Kidney epithelial cell (primary cell): ENCODE results near the gene MECP2. TPM values are rescaled to one million over a fixed set of nuclear protein-coding genes. Genes with fewer than 3 reads are reported as not detected.
A peak's percentile ranks its signal among the peaks of the same experiment; 100 is the strongest.
"Not testable (repeated sequence)": the region's sequence is repeated elsewhere in the genome, so short reads cannot be mapped to it uniquely, and the experiment has no call there.

Experiments
- DNase-seq: peaks from one replicate; pipeline ENCODE4 v3.0.0-alpha.2; 2010; ENCODE audit warnings: low read depth
- H3K27me3 ChIP-seq: 2 replicates; pipeline ENCODE4 v1.6.0; 2011; ENCODE audit warnings: low read length; ENCODE audit not compliant: control insufficient read depth, insufficient read depth
- H3K36me3 ChIP-seq: 2 replicates; pipeline ENCODE4 v1.5.1; 2011; ENCODE audit warnings: low read length; ENCODE audit not compliant: control insufficient read depth, insufficient read depth
- H3K4me3 ChIP-seq: 2 replicates; pipeline ENCODE4 v1.5.1; 2011; ENCODE audit warnings: low read depth, mild to moderate bottlenecking, control low read depth, low read length
- CTCF ChIP-seq: IDR thresholded peaks from 2 replicates; pipeline ENCODE4 v1.5.1; 2011; ENCODE audit warnings: mild to moderate bottlenecking, moderate library complexity, low read length, control low read depth, inconsistent platforms; ENCODE audit not compliant: insufficient read depth, poor library complexity, severe bottlenecking
- total RNA-seq: library from RNA; depleted of rRNA; stranded (reverse); fragments of >200 nt; gene quantifications from 2 replicates; pipeline ENCODE4 v1.2.3, GENCODE V29; 2015

MECP2 gene
- total RNA-seq, result 32.0 and 34.4 TPM in 2 replicates

- H3K27me3 ChIP-seq, result no peaks in the 10 kb centered on the region
- no peaks in the 10 kb centered on the region for H3K36me3 ChIP-seq
- TF ChIP-seq CTCF, result no peak
- H3K4me3 ChIP-seq, result peak within 1 kb of the TSS; percentile 60
- DNase-seq, result peak; percentile 37
These were observed at the start of gene MECP2 for GRCh38 chrX:154097589-154098541. TSS of gene MECP2 (minus strand) at chrX:154097717.

GRCh38 chrX:154144010-154144409 is 46.5 kb upstream of the MECP2 start, which contains the start of gene OPN1LW:
TSS of gene OPN1LW (plus strand) at chrX:154144243. CDS start at chrX:154144284, 41 bp downstream.
- H3K36me3 ChIP-seq, result not testable (repeated sequence)

GRCh38 chrX:154142950-154143745 is 45.6 kb upstream of the MECP2 start:
- Histone ChIP-seq H3K36me3 (no peaks in the 10 kb centered on the region), H3K27me3 (no peaks in the 10 kb centered on the region), H3K4me3 (no peak overlapping the region)
- DNase-seq, result no peak
- no peak for TF ChIP-seq CTCF

More at GRCh38 chrX:154144010-154144409, 46.5 kb upstream of the MECP2 start, which contains the start of gene OPN1LW:
- not testable (repeated sequence) for H3K27me3 ChIP-seq, H3K4me3 ChIP-seq, DNase-seq

- Histone ChIP-seq H3K36me3 (no peaks in the 10 kb centered on the region), H3K27me3 (no peaks in the 10 kb centered on the region), H3K4me3 (no peak overlapping the region)
- no peak for DNase-seq
- TF ChIP-seq CTCF, result no peak
These were observed 44.9 kb upstream of the MECP2 start for GRCh38 chrX:154142386-154142785.

- H3K4me3 ChIP-seq, result no peak overlapping the region
- H3K36me3 ChIP-seq, result no peaks in the 10 kb centered on the region
- no peak for DNase-seq
- H3K27me3 ChIP-seq, result no peaks in the 10 kb centered on the region
- no peak for TF ChIP-seq CTCF
These were observed 43.2 kb upstream of the MECP2 start for GRCh38 chrX:154140742-154141141.

GRCh38 chrX:154140206-154140605 is 42.7 kb upstream of the MECP2 start:
- no peak overlapping the region for H3K4me3 ChIP-seq
- no peaks in the 10 kb centered on the region for H3K36me3 ChIP-seq
- no peak for TF ChIP-seq CTCF
- no peak for DNase-seq
- no peaks in the 10 kb centered on the region for H3K27me3 ChIP-seq
